Smooth muscle cell (in vitro differentiated cells): ENCODE data around the gene CPLX4. TPM values are rescaled to one million over a fixed set of nuclear protein-coding genes. Genes with fewer than 3 reads are reported as not detected.

ENCODE experiments used
- DNase-seq: peaks from one replicate; lab custom pipeline; 2025; ENCODE audit not compliant: unreplicated experiment; lab: John Stamatoyannopoulos, UW
- H2AFZ ChIP-seq: fragments of 200-600 bp; sonication (generic); 2 replicates; pipeline ENCODE4 v1.6.0; 2016; ENCODE audit warnings: antibody characterized with exemption, low read depth, mild to moderate bottlenecking
- H3F3A ChIP-seq: fragments of 200-600 bp; sonication (generic); 2 replicates; pipeline ENCODE4 v1.6.0; 2017; ENCODE audit warnings: antibody characterized with exemption, low read depth
- H3K27ac ChIP-seq: fragments of 200-600 bp; sonication (generic); 2 replicates; pipeline ENCODE4 v1.5.1; 2016; ENCODE audit warnings: low read depth, mild to moderate bottlenecking
- H3K27me3 ChIP-seq: fragments of 200-600 bp; sonication (generic); 2 replicates; pipeline ENCODE4 v1.6.1; 2016; ENCODE audit warnings: low read depth, mild to moderate bottlenecking
- H3K36me3 ChIP-seq: fragments of 200-600 bp; sonication (generic); 2 replicates; pipeline ENCODE4 v1.5.1; 2016; ENCODE audit warnings: low read depth
- H3K4me1 ChIP-seq: fragments of 200-600 bp; sonication (generic); 2 replicates; pipeline ENCODE4 v1.5.1; 2016; ENCODE audit warnings: low read depth
- H3K4me2 ChIP-seq: fragments of 200-600 bp; sonication (generic); 2 replicates; pipeline ENCODE4 v1.6.0; 2016; ENCODE audit warnings: mild to moderate bottlenecking
- H3K4me3 ChIP-seq: fragments of 200-600 bp; sonication (generic); 2 replicates; pipeline ENCODE4 v1.5.1; 2016; ENCODE audit warnings: mild to moderate bottlenecking
- H3K79me2 ChIP-seq: fragments of 200-600 bp; sonication (generic); 2 replicates; pipeline ENCODE4 v1.6.0; 2016; ENCODE audit warnings: low read depth, mild to moderate bottlenecking
- H3K9ac ChIP-seq: fragments of 200-600 bp; sonication (generic); 2 replicates; pipeline ENCODE4 v1.6.0; 2016; ENCODE audit warnings: low read depth
- H3K9me3 ChIP-seq: fragments of 200-600 bp; sonication (generic); replicated peaks from 2 replicates; pipeline ENCODE4 v1.5.1; 2016; ENCODE audit warnings: low read depth
- H4K20me1 ChIP-seq: fragments of 200-600 bp; sonication (generic); 2 replicates; pipeline ENCODE4 v1.6.0; 2016; ENCODE audit warnings: low read depth
- CTCF ChIP-seq: fragments of 200-600 bp; sonication (generic); IDR thresholded peaks from 2 replicates; pipeline ENCODE4 v1.5.1; 2017; ENCODE audit warnings: borderline replicate concordance, mild to moderate bottlenecking, antibody characterized with exemption; ENCODE audit not compliant: insufficient read depth, poor library complexity, severe bottlenecking
- whole genome bisulfite sequencing: methylation state at CpG from one replicate; pipeline ENCODE4 v1.1.7; 2016; ENCODE audit warnings: low lambda C conversion rate; 5-methylcytosine and 5-hydroxymethylcytosine counted together
- polyA plus RNA-seq: library from polyadenylated mRNA; unstranded; fragments of >200 nt; fragmentation: Nextera tagmentation; extraction: Ambion mirVana; gene quantifications from 2 replicates; pipeline ENCODE4 v1.2.1, GENCODE V29; 2016
- total RNA-seq: library from RNA; depleted of rRNA; stranded (reverse); fragments of >200 nt; gene quantifications from 2 replicates; pipeline ENCODE4 v1.2.3, GENCODE V29; 2014

The CPLX4 gene
- total and polyA plus RNA-seq, 2 experiments from 2014 or later: not detected

GRCh38 chr18:59323931-59324622, 5.6 kb upstream of the CPLX4 start:
- no peak overlapping the region for H3K4me3 ChIP-seq
- H3K27me3 ChIP-seq: peaks cover 6% of the 10 kb centered on the region
- no peaks in the 10 kb centered on the region for H3K79me2 ChIP-seq
- DNase-seq: no peak
- H3K9ac ChIP-seq: no peak overlapping the region
- H3K4me2 ChIP-seq: no peak overlapping the region
- peaks cover 9% of the 10 kb centered on the region for H3F3A ChIP-seq
- TF ChIP-seq CTCF: no peak
- H3K4me1 ChIP-seq: no peaks in the 10 kb centered on the region
- no peak overlapping the region for H2AFZ ChIP-seq
- H3K9me3 ChIP-seq: no peaks in the 10 kb centered on the region
- 95% methylated on average over 7 of the region's 7 CpGs for WGBS
- peak overlapping the region; percentile 22 for H3K27ac ChIP-seq
- peaks cover 7% of the 10 kb centered on the region for H4K20me1 ChIP-seq
- peaks cover 20% of the 10 kb centered on the region for H3K36me3 ChIP-seq

GRCh38 chr18:59311631-59312030, 6.8 kb downstream of the CPLX4 start:
- H3F3A ChIP-seq: no peaks in the 10 kb centered on the region
- no peaks in the 10 kb centered on the region for H3K36me3 ChIP-seq
- H3K9ac ChIP-seq: no peak overlapping the region
- no peaks in the 10 kb centered on the region for H4K20me1 ChIP-seq
- WGBS: 66% methylated on average over 7 of the region's 7 CpGs
- no peak for DNase-seq
- H3K79me2 ChIP-seq: no peaks in the 10 kb centered on the region
- no peak overlapping the region for H3K4me2 ChIP-seq
- H3K27ac ChIP-seq: no peak overlapping the region
- H3K4me1 ChIP-seq: peaks cover 10% of the 10 kb centered on the region
- H2AFZ ChIP-seq: no peak overlapping the region
- H3K4me3 ChIP-seq: no peak overlapping the region
- no peaks in the 10 kb centered on the region for H3K9me3 ChIP-seq
- peaks cover 48% of the 10 kb centered on the region for H3K27me3 ChIP-seq
- no peak for TF ChIP-seq CTCF

GRCh38 chr18:59308938-59309260, 9.6 kb downstream of the CPLX4 start:
- no peak overlapping the region for H3K27ac ChIP-seq
- no peaks in the 10 kb centered on the region for H4K20me1 ChIP-seq
- no peak for TF ChIP-seq CTCF
- peak overlapping the region; percentile 88 for H3K4me2 ChIP-seq
- no peaks in the 10 kb centered on the region for H3K9me3 ChIP-seq
- no peak for DNase-seq
- peaks cover 72% of the 10 kb centered on the region for H3K27me3 ChIP-seq
- no peaks in the 10 kb centered on the region for H3K36me3 ChIP-seq
- no peak overlapping the region for H3K9ac ChIP-seq
- H2AFZ ChIP-seq: no peak overlapping the region
- H3K4me1 ChIP-seq: peaks cover 5% of the 10 kb centered on the region
- H3F3A ChIP-seq: no peaks in the 10 kb centered on the region
- 22% methylated on average over 5 of the region's 5 CpGs for WGBS
- peak overlapping the region; percentile 43 for H3K4me3 ChIP-seq
- H3K79me2 ChIP-seq: no peaks in the 10 kb centered on the region
